GM18505 (cell line): ENCODE results near the gene NOMO2.
"Not testable (repeated sequence)": the region's sequence is repeated elsewhere in the genome, so short reads cannot be mapped to it uniquely, and the experiment has no call there.

ENCODE experiments used
- ATAC-seq: cut with Tn5 transposase; IDR thresholded peaks from one replicate; pipeline ENCODE4 v1.9.1; 2021; ENCODE audit not compliant: unreplicated experiment

The NOMO2 gene

GRCh38 chr16:18561727-18562314, at the start of gene NOMO2:
TSS of gene NOMO2 (minus strand) at chr16:18562097. CDS start at chr16:18562040, 57 bp downstream.
- peak; percentile 95 for ATAC-seq

GRCh38 chr16:18610147-18610803, 48.4 kb upstream of the NOMO2 start:
- ATAC-seq, result not testable (repeated sequence)

GRCh38 chr16:18608271-18608670, 46.4 kb upstream of the NOMO2 start:
- ATAC-seq, result not testable (repeated sequence)

GRCh38 chr16:18603572-18604246, 41.8 kb upstream of the NOMO2 start:
- not testable (repeated sequence) for ATAC-seq

GRCh38 chr16:18598582-18598981, 36.7 kb upstream of the NOMO2 start:
- not testable (repeated sequence) for ATAC-seq

GRCh38 chr16:18597734-18598133, 35.8 kb upstream of the NOMO2 start:
- ATAC-seq, result not testable (repeated sequence)

GRCh38 chr16:18597319-18597718, 35.4 kb upstream of the NOMO2 start:
- not testable (repeated sequence) for ATAC-seq

- not testable (repeated sequence) for ATAC-seq
Observed at GRCh38 chr16:18595796-18596195, 33.9 kb upstream of the NOMO2 start.

- not testable (repeated sequence) for ATAC-seq
Observed at GRCh38 chr16:18594880-18595279, 33.0 kb upstream of the NOMO2 start.

- not testable (repeated sequence) for ATAC-seq
Observed at GRCh38 chr16:18593904-18594303, 32.0 kb upstream of the NOMO2 start.

GRCh38 chr16:18592982-18593381, 31.1 kb upstream of the NOMO2 start:
- ATAC-seq, result not testable (repeated sequence)

GRCh38 chr16:18591908-18592307, 30.0 kb upstream of the NOMO2 start:
- ATAC-seq, result not testable (repeated sequence)

GRCh38 chr16:18591441-18591840, 29.5 kb upstream of the NOMO2 start:
- ATAC-seq, result not testable (repeated sequence)

GRCh38 chr16:18589806-18590205, 27.9 kb upstream of the NOMO2 start:
- ATAC-seq, result not testable (repeated sequence)

- not testable (repeated sequence) for ATAC-seq
Observed at GRCh38 chr16:18586560-18587540, 25.0 kb upstream of the NOMO2 start.

- ATAC-seq, result not testable (repeated sequence)
Observed at GRCh38 chr16:18585789-18586188, 23.9 kb upstream of the NOMO2 start.
